GM18508 (cell line): ENCODE measurements around the gene CDC25B.
"Not testable (repeated sequence)": the region's sequence is repeated elsewhere in the genome, so short reads cannot be mapped to it uniquely, and the experiment has no call there.

ENCODE experiments used
- ATAC-seq: cut with Tn5 transposase; IDR thresholded peaks from one replicate; pipeline ENCODE4 v1.9.1; 2021; ENCODE audit warnings: moderate number of reproducible peaks; ENCODE audit not compliant: insufficient read depth, unreplicated experiment

CDC25B gene

GRCh38 chr20:3820901-3821727, 25.0 kb downstream of the CDC25B start:
- ATAC-seq, result no peak

GRCh38 chr20:3821996-3822395, 25.9 kb downstream of the CDC25B start:
- ATAC-seq, result no peak

GRCh38 chr20:3823881-3824280, 27.8 kb downstream of the CDC25B start:
- ATAC-seq, result no peak

- ATAC-seq, result no peak
These were observed 29.4 kb downstream of the CDC25B start for GRCh38 chr20:3825526-3825925.

- no peak for ATAC-seq
These were observed 30.3 kb downstream of the CDC25B start for GRCh38 chr20:3826420-3826819.

GRCh38 chr20:3828798-3829197, 32.7 kb downstream of the CDC25B start:
- no peak for ATAC-seq

- ATAC-seq, result not testable (repeated sequence)
These were observed 33.8 kb downstream of the CDC25B start for GRCh38 chr20:3829891-3830290.

GRCh38 chr20:3836132-3836531, 40.0 kb downstream of the CDC25B start:
- no peak for ATAC-seq

- ATAC-seq, result no peak
These were observed 43.2 kb downstream of the CDC25B start for GRCh38 chr20:3839328-3839727.

- not testable (repeated sequence) for ATAC-seq
These were observed 44.1 kb downstream of the CDC25B start for GRCh38 chr20:3840201-3840600.

- no peak for ATAC-seq
These were observed 46.3 kb downstream of the CDC25B start for GRCh38 chr20:3842348-3842930.

- ATAC-seq, result no peak
These were observed 47.4 kb downstream of the CDC25B start for GRCh38 chr20:3843490-3843889.

- not testable (repeated sequence) for ATAC-seq
These were observed 48.0 kb downstream of the CDC25B start for GRCh38 chr20:3843990-3844619.

GRCh38 chr20:3846378-3846739, 50.2 kb downstream of the CDC25B start:
- ATAC-seq, result no peak

GRCh38 chr20:3846740-3847428, 50.8 kb downstream of the CDC25B start, which contains the start of gene MAVS:
Gene MAVS (plus strand): TSS chr20:3846834. CDS start chr20:3854625, 7,791 bp downstream.
- ATAC-seq, result no peak

- no peak for ATAC-seq
These were observed 51.4 kb downstream of the CDC25B start for GRCh38 chr20:3847429-3847940.

GRCh38 chr20:3848565-3848964, 52.5 kb downstream of the CDC25B start:
- no peak for ATAC-seq

- no peak for ATAC-seq
These were observed 58.4 kb downstream of the CDC25B start for GRCh38 chr20:3854462-3854871.
